K562 (cell line): Measurements from ENCODE around the gene ABCG2. TPM values are rescaled to one million over a fixed set of nuclear protein-coding genes. Genes with fewer than 3 reads are reported as not detected.

Experiments
- ATF4 ChIP-seq: fragments of 450-650 bp; formaldehyde crosslinking; IDR thresholded peaks from 2 replicates; pipeline ENCODE4 v1.4.0; 2022; ENCODE audit warnings: mild to moderate bottlenecking, moderate library complexity
- BDP1 ChIP-seq: IDR thresholded peaks from 3 replicates; pipeline ENCODE4 v1.6.1; 2011; ENCODE audit not compliant: insufficient read length, insufficient read depth
- E2F3 ChIP-seq: fragments of 250-450 bp; sonication (Bioruptor Pico); IDR thresholded peaks from 2 replicates; pipeline ENCODE4 v1.4.0; 2020; ENCODE audit warnings: mild to moderate bottlenecking
- HDAC1 ChIP-seq, 2 experiments: fragments of 450-650 bp; IDR thresholded peaks; 2 replicates each; pipeline ENCODE4 v1.6.1; 2016 to 2017; ENCODE audit warnings: inconsistent platforms in 1 of 2, mild to moderate bottlenecking in 1 of 2, moderate library complexity in 1 of 2
- KDM5B ChIP-seq: fragments of 200-600 bp; sonication (generic); IDR thresholded peaks from 2 replicates; pipeline ENCODE4 v1.6.1; 2012; ENCODE audit warnings: low read depth, mild to moderate bottlenecking, moderate library complexity, low read length, control low read depth, inconsistent platforms; ENCODE audit not compliant: insufficient replicate concordance
- KLF1 ChIP-seq: fragments of 450-650 bp; IDR thresholded peaks from 2 replicates; pipeline ENCODE4 v1.6.1; 2016; ENCODE audit warnings: missing genetic modification characterization, missing compliant biosample characterization
- KLF6 ChIP-seq: fragments of 250-450 bp; sonication (Bioruptor Pico); IDR thresholded peaks from 2 replicates; pipeline ENCODE4 v1.4.0; 2020; ENCODE audit warnings: mild to moderate bottlenecking, moderate library complexity, borderline replicate concordance
- MNT ChIP-seq, 2 experiments: fragments of 450-650 bp; conservative IDR thresholded peaks; 2 replicates each; pipeline ENCODE4 v1.6.1; 2017; ENCODE audit warnings: mild to moderate bottlenecking in 2 of 2, moderate library complexity in 2 of 2
- NCOA4 ChIP-seq: fragments of 450-650 bp; IDR thresholded peaks from 2 replicates; pipeline ENCODE4 v1.6.1; 2018; ENCODE audit warnings: mild to moderate bottlenecking; ENCODE audit not compliant: partially characterized antibody
- PYGO2 ChIP-seq: fragments of 450-650 bp; IDR thresholded peaks from 2 replicates; pipeline ENCODE4 v1.6.1; 2016; ENCODE audit warnings: mild to moderate bottlenecking, missing genetic modification characterization, moderate library complexity, missing compliant biosample characterization
- SREBF1 ChIP-seq: fragments of 150-350 bp; IDR thresholded peaks from 2 replicates; pipeline ENCODE4 v1.6.1; 2014; ENCODE audit warnings: antibody characterized with exemption, low read depth, low read length, borderline replicate concordance
- TAF1 ChIP-seq: IDR thresholded peaks from 2 replicates; pipeline ENCODE4 v1.6.1; 2011; ENCODE audit warnings: mild to moderate bottlenecking, low read length, moderate library complexity; ENCODE audit not compliant: insufficient read depth, control insufficient read depth, severe bottlenecking; ENCODE audit errors: extremely low read depth
- THRA ChIP-seq: fragments of 450-650 bp; IDR thresholded peaks from 2 replicates; pipeline ENCODE4 v1.6.1; 2017; ENCODE audit warnings: mild to moderate bottlenecking, moderate library complexity
- YY1 ChIP-seq, 3 experiments: IDR thresholded peaks; 2 replicates each; pipeline ENCODE4 v1.6.1; 2011; ENCODE audit warnings: low read length in 2 of 3, mild to moderate bottlenecking in 2 of 3, moderate library complexity in 2 of 3, borderline replicate concordance in 1 of 3, control low read depth in 1 of 3, low read depth in 1 of 3; ENCODE audit not compliant: insufficient read depth in 3 of 3, insufficient replicate concordance in 2 of 3, control insufficient read depth in 1 of 3, insufficient read length in 1 of 3; ENCODE audit errors: extremely low read depth in 1 of 3
- ZNF232 ChIP-seq: sonication (generic); formaldehyde crosslinking; IDR thresholded peaks from 2 replicates; pipeline ENCODE4 v1.8.0; 2022; ENCODE audit warnings: mild to moderate bottlenecking, missing genetic modification reagents
- ZNF431 ChIP-seq: sonication (generic); formaldehyde crosslinking; IDR thresholded peaks from 2 replicates; pipeline ENCODE4 v1.8.0; 2022; ENCODE audit warnings: mild to moderate bottlenecking, missing genetic modification reagents
- ZSCAN32 ChIP-seq: fragments of 450-650 bp; formaldehyde crosslinking; IDR thresholded peaks from 2 replicates; pipeline ENCODE4 v1.4.0; 2020; ENCODE audit warnings: mild to moderate bottlenecking, moderate library complexity
- polyA plus RNA-seq, 8 experiments: library from polyadenylated mRNA; depleted of rRNA in 4 of 8; stranded (reverse) in 5 of 8; unstranded in 3 of 8; fragments of >200 nt; fragmentation: Nextera tagmentation in 2 of 8; fragmentation: Illumina TruSeq in 1 of 8; extraction: Ambion mirVana in 2 of 8; extraction: Trizol in 1 of 8; gene quantifications; 2 replicates each; pipeline versions ENCODE4 v1.2.1 to v1.2.3, GENCODE V29; 2011 to 2014; ENCODE audit warnings: inconsistent platforms in 1 of 8, missing spikeins in 1 of 8
- total RNA-seq, 7 experiments: library from RNA; depleted of rRNA in 6 of 7; stranded (reverse); fragments of >200 nt in 6 of 7; fragmentation: Illumina TruSeq in 2 of 7; extraction: Trizol in 2 of 7; gene quantifications; 2 replicates each; pipeline versions ENCODE4 v1.2.1 to v1.2.3, GENCODE V29; 2011 to 2021; ENCODE audit warnings: low replicate concordance in 1 of 7

ABCG2 gene
- total and polyA plus RNA-seq, 9 of the 15 experiments (the other 6 are each of a cell fraction or from before 2014, with no cell fraction given), result 0.01 to 0.36 (median 0.11) TPM; not detected in 4

GRCh38 chr4:88158489-88159228 lies at the start of gene ABCG2 (continued):
- TF ChIP-seq ZNF431 (CRISPR knock-in tag) (no peak), HDAC1 (IDR thresholded peaks at IDR 0.05) (peak in 1 of 2 experiments; percentile 24; a peak in 1 of 4 replicates), PYGO2 (tag) (no peak), MNT (conservative IDR thresholded peaks at IDR 0.05) (peak; percentile 17 to 64; a peak in 2 of 4 replicates), ZSCAN32 (no peak), YY1 (IDR thresholded peaks at IDR 0.05; ENCODE audit: borderline replicate concordance in 1 of 3, control insufficient read depth in 1 of 3, extremely low read depth in 1 of 3, insufficient read depth in 3 of 3, insufficient read length in 1 of 3, insufficient replicate concordance in 2 of 3, low read depth in 1 of 3, low read length in 2 of 3) (peak in 1 of 3 experiments; percentile 7), THRA (no peak), ZNF232 (no peak), NCOA4 (no peak), KLF1 (tag) (peak; percentile 79), KLF6 (CRISPR knock-in tag) (no peak), ATF4 (no peak), KDM5B (no peak), E2F3 (CRISPR knock-in tag) (no peak), SREBF1 (no peak), BDP1 (no peak), TAF1 (no peak)
